GM19467 (cell line): Measurements from ENCODE around the gene DDAH1.
"Not testable (repeated sequence)": the region's sequence is repeated elsewhere in the genome, so short reads cannot be mapped to it uniquely, and the experiment has no call there.

Experiments
- ATAC-seq: cut with Tn5 transposase; IDR thresholded peaks from one replicate; pipeline ENCODE4 v1.9.1; 2021; ENCODE audit warnings: mild to moderate bottlenecking, moderate library complexity; ENCODE audit not compliant: unreplicated experiment

DDAH1 gene

DNA sequence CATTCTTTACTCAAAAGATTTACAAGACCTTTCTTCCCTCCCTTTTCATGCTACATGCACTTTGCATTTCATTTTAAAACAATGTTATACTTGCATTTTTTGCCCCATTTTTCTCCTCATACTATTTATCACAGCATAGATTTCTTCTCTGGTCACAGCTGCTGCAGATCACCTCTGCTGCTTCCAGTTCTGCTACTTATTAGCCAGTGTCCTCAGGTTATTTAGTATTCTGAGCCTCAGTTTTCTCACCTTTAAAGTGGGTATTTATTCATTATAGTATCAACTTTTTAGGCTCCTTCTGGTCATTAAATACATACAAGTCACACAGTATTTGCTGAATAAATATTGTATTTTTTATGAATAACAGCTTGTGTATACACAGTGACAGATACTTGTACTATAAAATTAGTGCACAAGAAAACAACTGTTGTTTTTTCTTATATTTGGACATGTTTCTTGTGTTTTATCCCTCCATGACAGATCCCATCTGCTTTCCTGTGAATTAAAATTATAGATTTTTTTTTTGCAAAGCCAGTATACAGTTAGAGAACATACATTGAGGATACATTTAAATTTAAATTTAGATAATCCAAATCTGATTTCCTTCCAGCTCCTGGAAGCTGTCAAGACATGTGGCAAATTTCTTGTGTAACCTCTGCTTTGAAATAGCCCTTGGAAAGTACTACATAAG is 103.2 kb downstream of the DDAH1 start:
- ATAC-seq, result no peak

DNA sequence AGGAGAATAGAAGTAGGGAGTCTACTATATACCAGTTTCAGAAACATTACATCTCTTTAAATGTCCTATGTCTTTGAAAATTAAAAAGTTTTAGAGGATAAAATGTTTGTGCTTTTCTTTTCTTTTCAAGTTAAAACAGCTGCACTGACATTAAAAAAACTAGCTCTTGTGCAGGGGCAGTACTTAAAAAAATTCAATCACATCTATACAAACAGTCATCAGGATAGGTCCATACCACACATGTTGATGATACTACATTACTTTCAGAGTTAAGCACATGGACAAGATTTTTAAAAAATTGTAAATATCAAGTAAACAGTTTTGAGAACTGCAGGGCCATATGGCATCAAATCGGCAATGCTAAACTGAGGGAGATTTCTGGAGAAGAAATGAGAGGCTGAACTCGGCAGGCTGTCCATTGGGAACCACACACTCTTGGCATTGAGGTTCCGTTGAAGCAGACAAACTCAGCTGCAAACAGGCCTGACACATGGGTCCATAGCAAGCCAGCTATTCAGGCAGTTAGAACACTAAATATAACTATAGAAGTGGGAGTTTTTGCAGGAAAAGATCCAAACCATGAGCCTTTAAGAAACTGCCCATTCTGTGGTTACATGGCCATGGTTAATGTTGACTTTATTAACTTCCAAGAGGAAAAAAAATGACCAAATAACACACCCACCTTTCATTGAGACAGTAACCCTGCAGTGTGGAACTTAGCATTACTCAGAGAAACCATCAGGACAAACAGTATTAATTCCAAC is 104.0 kb downstream of the DDAH1 start:
- no peak for ATAC-seq

DNA sequence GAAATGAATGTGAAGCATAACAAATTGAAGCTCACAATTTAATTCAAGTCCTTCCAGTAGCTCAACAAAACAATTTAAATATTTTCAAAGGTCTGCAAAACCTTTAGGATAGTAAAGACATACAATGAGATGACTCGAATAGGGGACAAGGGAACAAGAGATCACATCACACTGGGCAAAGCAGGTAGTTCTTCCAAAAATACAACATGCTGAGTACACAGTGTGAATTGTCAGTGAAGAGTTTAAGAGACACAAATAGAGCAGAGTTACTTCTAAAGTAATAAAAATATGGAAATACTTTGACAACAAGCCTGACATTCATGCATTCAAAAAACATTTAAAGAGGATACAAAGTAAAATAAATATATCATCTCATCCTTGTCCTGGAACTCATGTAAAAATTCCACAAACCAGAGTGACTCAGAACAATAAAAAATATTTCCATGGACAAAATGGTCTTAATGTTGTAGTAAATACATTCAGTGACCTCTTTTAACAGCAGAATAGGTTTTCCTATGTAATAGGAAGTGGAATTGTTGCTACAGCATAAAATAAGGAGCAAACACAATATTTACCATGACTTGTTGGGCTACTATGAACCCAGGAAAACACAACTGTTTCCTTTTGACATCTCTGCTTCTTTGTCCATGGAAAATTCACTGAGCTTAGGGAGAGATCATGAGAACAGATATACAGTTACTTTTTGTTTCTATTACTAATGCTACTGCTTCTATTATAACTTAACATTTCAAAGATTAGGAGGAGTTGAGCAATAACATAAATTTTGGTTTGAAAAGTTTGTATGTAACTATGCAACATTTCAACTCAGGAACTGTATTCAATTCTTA is 104.9 kb downstream of the DDAH1 start:
- no peak for ATAC-seq

DNA sequence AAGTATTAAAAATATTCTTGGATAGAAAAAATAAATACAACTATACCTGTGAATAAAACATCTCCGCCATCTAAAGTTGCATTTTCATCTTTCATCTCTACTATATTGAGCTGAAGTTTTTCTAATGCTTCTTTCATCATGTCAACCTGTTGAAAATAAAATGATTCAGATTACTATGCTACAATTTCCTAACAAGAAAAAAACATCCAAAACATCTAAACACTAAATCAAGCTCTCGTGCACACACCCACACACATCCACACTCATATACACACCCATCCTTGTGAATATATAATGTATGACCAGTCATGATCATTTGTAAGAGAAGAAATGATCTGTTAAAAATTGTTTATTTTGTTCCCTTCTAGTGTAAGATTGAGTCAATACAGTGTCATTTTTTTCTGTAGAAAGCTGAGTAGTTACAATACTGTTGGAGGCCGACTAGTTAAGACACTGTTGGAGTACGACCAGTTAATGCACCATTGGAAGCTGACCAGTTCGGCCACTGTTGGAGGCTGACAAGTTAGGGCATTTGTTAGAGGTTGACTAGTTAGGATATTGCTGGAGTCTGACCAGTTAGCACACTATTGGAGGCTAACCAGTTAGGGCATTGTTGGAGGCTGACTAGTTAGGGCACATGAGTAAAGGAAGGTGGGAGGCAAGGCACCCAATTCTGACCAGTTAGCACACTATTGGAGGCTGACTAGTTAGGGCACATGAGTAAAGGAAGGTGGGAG is 106.1 kb downstream of the DDAH1 start:
- no peak for ATAC-seq

DNA sequence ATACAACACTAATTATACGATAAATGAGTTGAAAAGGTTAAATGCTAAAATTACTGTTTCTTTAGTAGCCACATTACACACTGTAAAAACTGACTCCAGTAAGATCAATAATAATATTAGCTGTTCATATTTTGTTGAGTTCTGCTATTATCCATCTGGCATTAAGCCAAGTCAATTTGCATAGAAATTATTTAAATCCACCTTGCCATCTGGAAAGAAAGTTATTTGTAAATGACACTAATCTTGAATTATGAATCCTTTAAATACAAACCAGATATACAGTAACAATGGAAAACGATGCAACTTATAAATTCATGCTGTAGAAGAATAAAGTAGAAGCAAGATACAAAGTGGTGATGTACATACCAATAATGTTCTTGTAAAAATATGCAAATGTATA is 107.1 kb downstream of the DDAH1 start:
- no peak for ATAC-seq

DNA sequence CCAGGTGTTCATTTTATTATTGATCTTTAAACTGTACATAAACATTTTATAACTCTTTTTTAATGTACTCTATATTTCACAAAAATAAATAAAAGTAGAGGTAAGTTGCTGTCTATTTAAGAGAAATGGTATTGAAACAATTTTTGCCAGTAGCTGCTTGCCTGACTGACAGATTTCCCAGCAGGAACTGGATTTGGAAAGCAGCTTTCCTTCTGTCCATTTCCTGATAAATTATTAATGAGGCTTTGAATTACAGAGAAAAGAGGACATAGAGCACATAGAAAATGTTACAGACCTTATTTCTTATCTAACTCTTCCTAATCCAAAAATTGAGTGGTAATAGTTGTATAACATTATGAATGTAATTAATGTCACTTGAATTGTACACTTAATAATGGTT is 108.8 kb downstream of the DDAH1 start:
- ATAC-seq, result no peak

DNA sequence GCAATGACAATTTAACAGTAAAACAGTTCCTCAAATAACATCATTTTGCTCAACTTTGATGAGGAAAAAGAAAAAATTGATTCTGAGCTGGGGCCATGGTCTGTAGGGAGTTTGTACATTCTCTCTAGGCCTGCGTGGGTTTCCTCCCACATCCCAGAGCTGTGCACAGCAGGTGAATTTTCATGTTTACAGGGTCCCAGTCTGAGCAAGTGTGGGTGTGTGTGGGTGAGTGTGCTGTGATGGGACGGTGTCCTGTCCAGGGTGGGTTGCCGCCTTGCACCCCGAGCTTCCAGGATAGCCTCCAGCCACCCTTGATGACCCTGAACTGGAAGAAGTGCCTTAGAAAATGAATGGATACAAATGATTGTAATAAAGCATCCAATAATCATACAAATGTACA is 112.9 kb downstream of the DDAH1 start:
- ATAC-seq, result no peak

DNA sequence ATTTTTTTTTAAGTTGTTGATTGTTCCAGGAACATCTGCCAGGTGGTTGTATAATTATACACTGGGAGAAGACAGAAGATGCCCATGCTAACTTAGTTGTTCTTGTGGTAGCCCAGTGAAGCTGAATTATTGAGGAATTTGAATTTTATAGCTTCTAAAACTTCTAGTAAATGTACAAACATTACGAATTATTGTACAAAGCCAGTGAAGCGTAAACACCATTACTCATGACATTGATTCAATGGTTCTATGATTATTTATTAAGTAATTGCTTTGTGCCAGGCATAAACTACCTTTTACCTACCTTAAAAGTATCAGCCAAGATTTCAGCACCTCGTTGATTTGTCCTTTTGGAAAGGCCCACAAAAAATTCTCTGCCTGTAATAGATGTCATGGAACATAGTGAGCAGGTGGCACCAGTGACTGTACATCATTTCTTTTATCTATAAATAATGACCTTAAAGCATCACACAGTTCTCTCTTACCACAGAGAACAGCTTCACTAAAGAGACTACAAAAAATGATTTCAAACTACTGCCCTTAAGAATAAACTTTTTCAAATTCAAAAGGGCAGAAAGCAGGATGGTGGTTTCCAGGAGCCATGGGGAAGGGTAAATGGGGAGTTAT is 113.6 kb downstream of the DDAH1 start:
- ATAC-seq, result no peak

DNA sequence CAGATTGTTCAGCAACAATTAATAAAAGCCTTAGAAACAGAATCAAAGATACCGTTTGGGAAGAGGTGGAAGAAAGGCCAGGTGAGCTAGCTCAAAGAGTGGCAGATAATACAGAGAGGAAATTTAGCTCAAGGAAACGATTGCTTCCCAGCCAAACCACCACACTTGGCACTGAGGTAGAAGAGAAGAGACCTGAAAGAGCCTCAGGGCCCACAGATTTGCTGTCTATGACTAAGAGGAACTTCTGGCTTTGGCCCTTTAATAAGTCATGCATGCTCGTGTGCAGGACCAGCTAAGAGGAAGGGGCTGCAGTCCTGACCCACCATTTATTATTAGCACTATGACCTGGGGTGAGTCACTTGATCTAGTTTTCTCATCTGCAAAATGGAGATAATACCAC is 115.7 kb downstream of the DDAH1 start:
- ATAC-seq, result no peak

DNA sequence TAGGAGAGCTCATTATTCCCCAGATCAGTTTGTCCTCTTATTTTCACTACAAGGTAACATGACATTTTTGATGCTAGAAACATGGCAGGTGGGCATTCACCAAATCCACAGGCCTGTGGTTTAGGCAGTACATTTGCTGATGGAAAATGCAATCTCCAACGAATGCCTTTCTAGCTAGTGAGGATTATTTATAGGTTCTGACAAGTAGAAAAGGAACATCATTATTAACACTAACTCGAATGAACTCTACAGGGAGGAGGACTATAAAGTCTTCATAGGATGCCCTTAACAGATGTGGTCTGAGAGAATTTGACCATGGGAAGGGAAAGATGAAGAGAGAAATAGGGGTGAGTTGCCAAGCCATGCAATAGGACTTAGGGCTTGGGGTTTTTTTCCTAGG is 117.1 kb downstream of the DDAH1 start:
- ATAC-seq, result no peak

DNA sequence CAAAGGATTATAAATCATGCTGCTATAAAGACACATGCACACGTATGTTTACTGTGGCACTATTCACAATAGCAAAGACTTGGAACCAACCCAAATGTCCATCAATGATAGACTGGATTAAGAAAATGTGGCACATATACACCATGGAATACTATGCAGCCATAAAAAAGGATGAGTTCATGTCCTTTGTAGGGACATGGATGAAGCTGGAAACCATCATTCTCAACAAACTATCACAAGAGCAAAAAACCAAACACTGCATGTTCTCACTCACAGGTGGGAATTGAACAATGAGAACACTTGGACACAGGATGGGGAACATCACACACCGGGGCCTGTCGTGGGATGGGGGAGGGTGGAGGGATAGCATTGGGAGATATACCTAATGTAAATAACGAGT is 117.7 kb downstream of the DDAH1 start:
- ATAC-seq, result not testable (repeated sequence)

DNA sequence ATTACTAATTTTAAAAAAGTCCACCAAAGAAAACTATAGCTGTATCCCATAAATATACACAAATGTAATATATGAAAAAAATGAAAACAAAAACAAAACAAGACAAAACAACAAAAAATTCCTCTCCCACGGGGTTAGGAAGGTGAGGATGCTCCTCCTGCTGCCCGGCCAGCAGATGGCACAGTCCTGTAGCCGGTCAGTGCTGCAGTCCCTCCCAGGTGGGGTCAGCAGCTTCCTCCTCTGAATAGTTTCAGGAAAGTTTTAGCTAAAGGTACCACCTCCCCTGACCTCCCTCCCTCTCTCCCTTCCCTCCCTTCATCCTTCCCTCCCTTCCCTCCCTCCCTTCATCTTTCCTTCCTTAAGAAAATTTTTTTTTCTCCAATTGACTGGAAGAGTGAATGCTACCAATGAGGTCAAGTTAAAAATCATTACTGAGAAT is 120.7 kb downstream of the DDAH1 start:
- ATAC-seq, result no peak

DNA sequence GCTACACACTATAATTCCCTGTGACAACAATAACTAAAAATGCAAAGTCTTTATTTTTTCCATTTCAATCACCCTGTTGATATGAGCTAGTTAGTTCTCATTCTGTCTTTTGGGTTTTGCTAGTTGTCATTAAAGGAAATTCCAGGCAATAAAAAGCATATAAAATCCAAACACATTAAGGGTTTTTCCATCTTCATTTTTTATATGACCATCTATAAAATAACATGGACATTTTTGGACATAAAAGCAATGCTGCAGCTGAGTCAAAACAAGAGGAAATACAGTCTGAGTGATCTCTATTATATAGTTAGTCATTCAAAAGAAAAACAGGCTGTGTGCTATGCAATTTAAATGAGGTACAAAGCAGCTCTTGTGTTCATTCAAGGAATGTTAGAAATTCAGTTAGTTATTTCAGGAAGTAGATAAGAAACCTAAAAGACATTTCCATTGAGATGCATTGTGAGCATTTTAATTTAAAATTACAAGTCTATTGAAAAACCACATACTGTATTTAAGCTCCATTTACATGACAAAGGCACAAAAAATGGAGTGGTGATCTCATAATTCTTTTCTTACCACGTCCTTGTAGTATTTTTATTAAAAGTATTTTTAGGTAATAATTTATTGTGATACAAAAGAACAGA is 121.2 kb downstream of the DDAH1 start:
- no peak for ATAC-seq

DNA sequence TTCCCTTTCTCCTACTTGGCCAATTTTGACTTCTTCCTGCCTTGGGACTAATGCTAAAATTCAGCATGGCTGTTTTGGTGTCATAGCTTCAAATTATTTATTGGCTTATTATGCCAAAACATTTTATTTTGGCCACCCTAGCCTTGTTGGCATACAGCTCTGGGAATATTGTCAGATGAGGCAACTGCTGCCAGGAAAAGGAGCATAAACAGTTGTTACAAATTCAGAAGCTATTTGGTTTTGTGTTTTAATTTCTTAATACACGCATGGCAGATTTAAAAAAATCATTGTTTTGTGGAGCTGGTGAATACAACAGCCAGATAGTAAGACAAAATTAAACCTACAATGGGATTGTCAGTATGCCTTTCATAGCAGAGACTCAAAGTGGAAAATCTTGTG is 121.7 kb downstream of the DDAH1 start:
- no peak for ATAC-seq

DNA sequence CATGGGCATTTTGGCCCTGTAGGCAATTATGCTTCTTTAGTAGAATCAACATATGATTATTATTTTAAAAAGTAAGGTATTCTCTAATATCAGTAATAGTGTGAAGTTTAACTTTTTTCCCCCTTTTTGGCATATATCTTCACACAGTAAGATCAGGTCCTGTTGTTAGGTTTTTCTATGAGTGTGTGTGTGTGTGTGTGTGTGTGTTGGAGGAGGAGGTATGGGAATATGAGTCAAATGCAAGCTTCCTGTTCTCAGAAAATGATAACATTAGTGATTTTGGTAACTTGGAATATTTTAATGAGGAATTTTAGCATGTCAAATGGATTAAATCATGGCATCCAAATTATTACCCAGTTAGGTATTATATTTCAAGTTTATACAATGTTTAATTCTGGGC is 122.8 kb downstream of the DDAH1 start:
- no peak for ATAC-seq

DNA sequence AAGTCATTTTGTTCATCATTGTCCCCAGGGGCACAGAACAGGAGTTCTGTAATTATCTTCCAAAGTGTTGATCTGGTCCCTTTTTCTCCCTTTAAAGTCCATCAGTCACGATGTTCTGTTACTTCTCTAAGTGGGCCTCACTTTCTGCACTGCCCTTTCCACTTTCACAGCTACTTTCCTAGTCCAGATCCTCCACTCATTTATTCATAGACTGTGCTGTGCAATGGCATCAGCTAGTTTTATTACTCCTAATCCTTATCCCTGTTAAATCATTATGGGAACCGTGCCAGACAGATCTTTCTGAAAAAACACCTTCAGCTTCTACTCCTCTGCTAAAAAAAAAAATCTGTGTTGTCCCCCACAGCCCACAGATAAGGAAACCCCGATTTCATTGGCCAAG is 124.5 kb downstream of the DDAH1 start:
- ATAC-seq, result no peak

DNA sequence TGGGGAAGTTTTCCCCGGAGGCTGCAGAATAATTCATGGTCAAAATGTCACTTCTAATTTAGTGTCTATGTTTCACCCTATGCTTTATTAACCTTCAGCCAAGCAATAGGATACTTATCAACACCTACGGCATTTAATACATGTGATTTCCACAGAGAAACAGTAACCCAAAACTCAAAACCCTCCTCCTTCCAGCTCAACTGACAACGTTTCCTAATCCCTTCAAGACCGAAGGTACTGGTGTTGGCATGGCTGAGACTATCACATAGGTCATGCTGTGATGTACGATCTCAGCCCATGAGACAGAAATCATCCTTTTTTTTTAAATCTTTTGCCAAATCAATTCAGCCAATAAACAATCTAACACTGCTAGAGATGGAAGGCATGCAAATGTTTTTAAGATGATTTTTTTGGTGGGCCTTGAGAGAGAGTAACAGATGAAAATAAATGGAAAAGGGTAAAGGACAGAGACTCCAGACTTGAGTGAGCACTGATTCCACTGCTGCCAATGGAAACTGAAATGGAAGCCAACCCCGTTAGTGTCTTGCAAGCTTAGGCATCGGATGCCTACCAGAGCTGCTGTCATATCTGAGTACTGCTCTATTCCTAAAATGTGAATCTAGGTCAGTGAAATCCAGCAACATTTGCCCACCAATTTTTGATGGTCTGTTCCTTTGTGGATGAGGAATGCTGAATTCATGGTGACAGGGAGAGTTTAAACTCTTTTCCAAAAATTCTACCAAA is 125.1 kb downstream of the DDAH1 start:
- ATAC-seq, result no peak

DNA sequence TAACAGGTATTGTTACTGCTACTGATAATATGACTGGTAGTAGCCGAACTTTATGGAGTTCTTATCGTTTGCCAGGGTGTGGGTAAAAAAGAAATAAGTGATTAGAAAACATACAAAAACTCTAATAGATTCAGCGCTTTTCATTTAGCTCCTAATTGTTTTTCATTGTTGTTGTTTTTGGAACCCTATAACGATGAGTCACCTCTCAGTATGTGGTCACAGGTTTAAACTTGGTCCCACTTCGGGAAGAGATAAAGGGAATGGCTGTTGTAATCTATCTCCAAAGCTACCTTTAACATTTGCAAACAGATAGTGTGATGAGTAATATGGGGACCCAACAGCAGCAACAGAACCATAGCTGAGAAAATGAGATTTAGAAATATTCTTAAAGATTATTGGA is 125.9 kb downstream of the DDAH1 start:
- no peak for ATAC-seq

DNA sequence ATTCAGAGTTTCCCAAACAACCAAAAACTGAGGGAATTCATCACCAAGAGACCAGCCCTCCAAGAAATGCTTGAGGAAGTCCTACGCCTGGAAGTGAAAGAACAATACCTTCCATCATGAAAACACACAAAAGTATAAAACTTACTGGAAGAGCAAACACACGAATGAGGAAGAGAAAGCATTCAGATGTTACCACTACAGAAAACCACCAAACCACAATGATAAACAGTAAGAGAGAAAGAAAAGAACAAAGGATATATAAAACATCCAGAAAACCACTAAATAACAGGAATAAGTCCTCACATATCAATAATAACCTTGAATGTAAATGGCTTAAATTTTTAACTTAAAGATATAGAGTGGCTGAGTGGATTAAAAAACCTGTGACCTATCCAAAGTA is 130.0 kb downstream of the DDAH1 start:
- ATAC-seq, result no peak
